Activated T-helper 1 cell treated with Interleukin-2 at 50 U/mL for 16 hours (primary cell): ENCODE data around the gene FBLN5.
"Not testable (repeated sequence)": the region's sequence is repeated elsewhere in the genome, so short reads cannot be mapped to it uniquely, and the experiment has no call there.

Source experiments
- DNase-seq: peaks from one replicate; pipeline ENCODE4 v3.0.0-alpha.2; 2020; ENCODE audit warnings: low read depth

The FBLN5 gene

DNA sequence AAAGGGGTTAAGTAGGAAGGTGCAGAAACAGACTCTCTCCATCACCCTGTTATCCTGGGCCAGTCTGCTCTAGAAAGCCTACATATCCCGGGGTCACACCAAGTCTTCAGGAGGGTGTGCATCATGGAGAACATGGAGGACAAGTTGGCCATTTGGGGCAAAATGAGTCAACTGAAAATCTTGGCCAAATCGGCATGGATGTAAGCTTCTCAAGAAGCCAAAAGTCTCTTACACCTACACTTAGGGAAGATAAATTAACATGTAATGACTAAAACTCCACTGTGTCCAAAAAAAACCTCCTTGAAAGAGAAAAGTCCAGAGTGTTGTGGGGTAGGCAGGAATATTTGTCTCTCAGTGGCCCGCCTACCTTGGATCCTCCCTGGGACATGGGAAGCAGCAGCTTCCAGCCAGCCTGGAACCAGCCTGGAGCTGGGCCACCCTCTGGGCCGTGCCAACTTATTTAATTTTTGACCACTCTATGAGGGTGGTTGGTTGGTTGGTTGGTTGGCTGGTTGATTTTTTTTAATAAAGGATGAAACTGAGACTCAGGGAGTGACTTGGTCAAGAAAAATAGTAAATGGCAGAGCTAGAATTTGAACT, 62.3 kb downstream of the FBLN5 start:
- no peak for DNase-seq

DNA sequence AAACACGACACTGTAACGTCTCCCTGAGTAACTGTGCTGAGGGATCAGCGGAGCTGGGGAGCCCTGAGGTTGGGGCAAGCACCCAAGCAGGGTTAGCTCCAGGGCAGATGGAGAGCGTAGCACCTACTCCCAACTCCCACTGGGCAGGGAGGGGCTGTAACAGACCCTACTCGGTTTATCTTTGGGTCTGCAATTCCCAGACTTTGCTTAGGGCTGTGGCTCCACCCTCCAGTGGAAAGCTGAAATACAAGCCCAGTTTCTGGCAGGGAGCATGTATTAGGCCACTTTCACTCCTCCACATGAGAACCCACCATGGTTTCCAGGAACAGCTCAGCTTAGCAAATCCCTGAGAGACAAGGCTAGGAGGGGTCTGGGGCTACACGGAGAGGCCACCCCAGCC, 62.8 kb downstream of the FBLN5 start:
- DNase-seq, result no peak

DNA sequence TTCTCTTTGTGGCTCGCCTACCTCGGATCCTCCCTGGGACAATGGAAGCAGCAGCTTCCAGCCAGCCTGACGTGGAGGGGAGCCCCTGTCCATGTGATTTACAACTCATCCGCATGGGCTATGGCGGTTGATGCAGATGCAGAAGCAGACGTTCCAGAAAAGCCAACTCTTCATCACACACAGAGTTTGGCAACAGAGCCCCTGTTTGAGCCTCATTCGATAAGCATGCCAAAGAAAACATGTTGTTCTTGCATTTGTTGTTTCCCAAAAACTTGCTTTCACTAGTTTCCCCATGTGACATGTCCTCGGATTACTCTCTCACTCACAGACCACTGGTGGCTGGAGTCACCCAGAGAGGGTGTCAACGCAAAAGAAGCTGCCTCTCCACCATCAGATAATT, 63.7 kb downstream of the FBLN5 start:
- no peak for DNase-seq

DNA sequence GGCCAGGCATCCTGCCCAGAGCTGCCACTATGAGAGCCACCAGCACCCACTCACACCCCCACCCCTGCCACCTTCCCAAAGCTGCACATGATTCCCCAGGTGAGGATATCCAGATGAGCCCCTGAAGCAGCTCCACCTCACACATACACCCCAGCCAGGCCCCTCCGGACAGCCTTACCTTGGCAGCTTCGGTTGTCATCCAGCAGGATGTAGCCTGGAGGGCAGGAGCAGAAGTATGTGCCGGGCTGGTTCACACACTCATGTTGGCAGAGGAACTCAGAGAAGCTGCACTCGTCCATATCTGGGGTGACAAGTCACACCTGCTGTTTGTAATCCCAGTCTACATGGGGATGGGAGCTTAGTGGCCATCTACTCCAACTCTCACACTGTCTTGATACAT, 64.7 kb downstream of the FBLN5 start:
- DNase-seq, result no peak

DNA sequence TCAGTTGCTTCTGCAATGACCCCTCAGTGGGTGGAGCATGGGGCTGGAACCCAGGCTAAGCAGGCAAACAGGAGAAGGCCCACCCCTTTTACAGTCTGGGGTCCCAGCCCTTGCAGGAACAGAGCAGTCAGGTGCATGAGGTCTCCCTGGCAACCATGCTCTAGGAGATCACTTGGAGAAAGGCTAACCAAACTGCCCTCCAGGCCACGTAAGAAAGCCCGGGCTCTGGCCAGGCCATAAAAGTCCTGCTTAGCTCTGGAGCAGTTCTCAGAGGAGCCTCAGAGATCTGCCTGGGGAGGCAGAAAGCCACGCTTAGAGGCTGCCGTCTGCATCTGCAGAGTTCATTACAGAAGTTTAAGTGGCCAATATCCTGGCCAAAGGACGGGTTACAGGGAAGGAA, 65.1 kb downstream of the FBLN5 start:
- DNase-seq, result no peak

DNA sequence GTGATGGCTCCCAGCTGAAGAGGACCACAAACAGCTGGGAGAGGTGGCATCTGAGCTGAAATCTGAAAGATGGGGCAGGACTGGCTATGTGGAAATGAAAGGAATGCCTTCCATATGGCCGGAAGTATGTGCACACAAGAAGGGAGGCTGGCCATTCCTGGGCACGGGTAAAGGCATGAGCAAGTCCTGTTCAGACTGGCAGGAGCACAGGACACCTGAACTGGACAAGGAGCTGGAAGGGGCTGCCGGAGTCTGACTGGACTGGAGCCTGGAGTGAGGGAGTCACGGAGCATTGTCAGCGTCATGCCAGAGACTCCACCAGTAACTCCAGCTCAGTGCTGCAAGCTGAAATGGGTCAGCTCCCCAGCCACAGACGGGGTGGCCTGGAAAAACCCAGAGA, 68.3 kb downstream of the FBLN5 start:
- DNase-seq, result no peak

DNA sequence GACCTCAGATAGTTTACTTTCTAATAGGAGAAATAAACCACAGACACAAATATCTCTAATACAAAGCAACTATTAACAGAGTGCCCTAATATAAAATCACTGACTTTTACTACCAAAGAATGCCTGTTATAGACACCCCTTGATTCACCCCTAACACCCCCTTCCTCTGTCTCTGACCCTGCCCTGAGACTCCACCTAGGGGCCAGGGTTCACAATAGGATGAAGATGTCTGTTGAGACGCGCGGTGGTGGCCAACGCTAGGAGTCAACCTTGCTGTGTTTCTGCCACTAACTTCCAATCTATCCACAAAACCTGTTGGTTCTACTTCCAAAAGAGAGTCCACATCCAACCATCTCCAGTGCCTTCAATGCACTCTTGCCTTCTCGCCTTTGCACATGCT, 69.2 kb downstream of the FBLN5 start:
- no peak for DNase-seq

DNA sequence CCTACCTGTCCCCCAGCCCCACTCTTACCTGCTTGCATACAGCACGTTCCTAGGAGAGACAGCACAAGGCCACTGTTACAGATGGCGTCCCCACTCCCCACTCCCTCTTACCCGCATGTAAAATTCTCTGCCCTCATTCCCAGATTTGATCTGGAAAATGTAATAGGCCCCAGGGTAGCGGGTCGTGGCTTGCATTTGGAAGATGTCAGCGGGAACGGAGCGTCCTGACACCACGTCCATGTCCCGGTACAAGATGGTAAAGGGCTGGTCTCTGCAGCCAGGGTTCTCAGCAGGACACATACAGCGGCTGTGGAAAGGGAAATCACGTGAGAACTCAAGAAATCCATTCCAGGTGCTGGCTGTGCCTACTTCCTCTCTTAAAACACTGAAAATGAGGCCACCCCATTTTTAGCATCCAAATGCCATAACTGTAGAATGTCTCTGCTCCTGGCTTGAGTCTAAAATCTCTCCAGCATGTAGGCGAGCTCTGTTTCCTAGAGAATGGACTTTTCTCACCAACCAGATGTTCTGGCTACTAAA, 70.0 kb downstream of the FBLN5 start:
- no peak for DNase-seq

DNA sequence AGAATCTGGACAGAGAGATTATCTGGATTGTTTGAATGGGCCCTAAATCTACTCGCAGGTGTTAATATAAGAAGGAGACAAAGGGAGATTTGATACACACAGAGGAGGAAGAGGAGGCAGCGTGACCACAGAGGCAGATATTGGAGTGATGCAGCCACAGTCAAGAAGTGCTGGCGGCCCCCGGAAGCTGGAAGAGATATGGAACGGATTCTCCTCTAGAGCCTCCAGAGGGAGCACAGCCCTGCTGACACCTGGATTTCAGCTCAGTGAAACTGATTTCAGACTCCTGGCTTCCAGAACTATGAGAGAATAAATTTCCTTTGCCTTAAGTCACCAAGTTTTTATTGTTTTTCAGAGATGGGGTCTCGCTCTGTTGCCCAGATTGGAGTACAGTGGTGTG, 71.0 kb downstream of the FBLN5 start:
- no peak for DNase-seq

DNA sequence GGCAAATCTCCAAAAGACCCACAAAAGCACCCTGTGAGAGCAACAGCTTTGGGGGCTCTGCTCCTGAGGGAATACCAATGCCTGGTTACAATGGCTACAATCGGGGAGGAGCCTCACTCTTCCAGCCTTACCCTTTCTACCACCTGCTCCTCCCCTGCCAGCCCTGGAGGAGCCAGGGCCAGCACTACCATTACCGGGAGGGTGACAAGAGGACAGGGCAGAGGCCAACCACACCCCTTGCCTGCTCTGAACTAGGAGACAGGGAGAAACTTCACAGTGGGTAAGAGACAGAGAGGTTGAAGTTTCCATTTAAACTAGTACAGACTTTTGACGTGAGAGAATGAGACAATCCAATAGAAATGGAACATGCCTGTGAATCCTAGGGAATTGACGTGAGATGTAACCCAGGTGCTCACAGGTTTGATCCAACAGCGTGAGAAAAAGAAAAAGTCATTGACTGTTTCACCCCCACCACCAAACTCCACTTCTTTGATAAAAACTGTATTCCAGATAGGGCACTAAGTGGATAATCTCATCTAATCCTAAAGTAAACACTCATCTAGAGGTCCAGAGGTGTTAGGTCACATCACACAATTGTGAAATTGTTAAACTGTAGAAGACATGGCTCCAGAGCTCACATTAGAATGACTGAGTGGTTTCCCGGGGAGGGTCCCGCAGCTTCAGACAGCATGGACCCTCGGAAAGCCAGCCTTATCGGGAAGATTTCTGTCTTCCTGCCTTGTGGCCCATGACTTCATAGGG, 71.8 kb downstream of the FBLN5 start:
- no peak for DNase-seq

DNA sequence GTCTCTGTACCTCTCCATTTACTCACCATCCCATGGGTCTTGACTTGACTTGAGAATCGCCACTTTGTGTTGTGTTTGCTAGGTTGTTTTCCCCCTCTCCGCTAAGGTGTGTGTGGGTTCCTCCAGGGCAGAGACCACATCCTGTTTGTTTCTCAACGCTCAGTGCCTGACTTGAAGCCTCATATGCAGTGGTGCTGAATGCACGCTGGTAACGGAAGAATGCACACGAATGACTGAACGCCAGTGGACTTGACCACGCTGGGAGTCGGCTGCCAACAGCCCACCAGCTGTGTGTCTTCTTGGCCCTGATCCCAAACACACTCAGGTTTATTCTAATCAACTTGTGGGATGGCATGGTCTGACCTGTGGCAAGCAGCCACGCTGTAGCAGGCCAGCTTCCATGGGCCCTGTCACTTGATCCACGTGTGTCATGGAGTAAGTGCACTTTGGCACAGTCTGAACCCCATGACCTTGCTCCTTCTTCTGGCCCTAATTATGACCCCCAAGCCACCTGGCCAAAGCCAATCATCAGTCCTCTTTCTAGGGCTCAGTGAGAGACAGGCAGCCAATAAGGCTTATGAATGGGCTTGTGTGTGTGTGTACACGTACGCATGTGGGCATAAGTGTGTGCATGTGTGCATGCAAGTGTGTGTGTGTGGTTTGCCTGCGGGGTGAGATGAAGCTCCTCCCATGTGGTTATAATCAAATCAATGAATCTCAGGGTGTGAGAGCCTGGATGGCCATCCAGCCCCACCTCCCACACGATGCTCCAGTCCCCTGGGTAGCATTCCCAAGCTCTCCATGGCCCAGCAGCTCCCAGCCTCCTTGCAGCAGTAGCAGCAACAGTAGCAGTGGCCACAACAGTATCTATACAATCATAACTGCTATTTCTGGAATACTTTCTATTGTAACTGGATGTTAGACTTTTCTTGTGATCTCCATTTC, 73.8 kb downstream of the FBLN5 start:
- peak; percentile 69 for DNase-seq

DNA sequence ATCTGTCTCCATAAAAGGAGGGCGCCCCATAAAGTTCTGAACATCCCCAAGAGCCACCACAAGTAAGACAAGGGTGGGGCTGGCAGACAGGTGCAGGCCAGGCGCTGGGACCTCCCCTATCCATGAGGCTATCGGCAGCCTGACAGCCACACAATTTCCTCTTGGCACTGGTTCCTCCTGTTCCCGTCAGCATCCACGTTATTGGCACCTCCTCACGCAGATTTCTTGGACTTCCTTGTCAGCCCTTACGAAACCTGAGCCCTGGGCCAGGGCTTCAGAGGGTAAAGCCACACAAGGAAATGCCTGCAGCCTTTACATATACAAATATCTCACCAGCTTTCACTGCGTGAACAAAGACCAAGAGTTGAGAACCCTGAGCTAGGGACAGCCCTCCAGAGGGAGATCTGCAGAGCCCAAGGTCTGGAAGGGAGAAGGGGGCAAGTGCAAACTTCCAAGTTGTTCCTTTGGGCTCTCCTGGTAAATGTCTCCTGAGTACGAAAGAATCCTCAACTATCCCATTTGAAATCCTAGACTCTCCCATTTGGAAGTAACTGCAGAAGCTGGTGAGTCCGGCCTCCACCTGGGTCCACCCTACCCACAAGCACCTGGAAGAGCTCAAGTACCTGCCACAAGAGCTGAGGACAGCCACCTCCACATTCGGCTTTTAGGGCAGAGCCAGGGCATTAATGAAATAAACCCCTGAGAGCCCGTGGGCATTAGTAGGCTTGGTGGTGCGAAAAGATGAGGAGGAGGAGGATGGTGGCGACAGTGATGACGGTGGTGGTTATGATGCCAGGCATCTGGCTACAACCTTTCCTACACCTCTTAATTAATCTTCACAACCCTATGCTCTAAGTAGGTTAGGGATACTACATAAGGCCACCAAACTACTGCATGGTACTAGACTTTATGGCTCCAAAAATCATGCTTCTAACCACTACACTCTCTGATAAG, 74.7 kb downstream of the FBLN5 start:
- DNase-seq, result peak; percentile 52

DNA sequence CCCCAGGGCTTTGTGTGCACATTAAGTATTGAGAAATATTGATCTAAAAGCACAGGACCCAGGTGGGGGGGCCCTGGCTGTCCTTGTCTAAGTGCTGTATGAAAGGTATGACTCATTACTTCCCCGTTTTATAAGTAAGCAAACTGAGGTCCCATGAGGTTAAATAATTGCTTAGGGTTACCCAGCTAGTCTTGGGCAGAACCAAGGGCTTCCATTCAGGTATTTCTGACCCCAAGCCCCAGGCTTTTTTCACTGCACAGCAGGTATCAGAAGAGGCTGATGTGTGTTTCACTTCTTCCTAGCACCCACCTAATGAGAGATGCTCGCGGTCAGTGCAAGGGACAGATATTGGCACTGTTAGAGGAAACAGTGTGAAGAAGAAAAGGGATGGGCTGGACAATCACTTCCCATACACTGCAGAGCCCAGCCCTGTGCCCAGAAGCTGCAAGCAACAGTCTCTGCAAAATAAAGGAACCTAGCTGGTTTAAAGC, 75.4 kb downstream of the FBLN5 start:
- no peak for DNase-seq

DNA sequence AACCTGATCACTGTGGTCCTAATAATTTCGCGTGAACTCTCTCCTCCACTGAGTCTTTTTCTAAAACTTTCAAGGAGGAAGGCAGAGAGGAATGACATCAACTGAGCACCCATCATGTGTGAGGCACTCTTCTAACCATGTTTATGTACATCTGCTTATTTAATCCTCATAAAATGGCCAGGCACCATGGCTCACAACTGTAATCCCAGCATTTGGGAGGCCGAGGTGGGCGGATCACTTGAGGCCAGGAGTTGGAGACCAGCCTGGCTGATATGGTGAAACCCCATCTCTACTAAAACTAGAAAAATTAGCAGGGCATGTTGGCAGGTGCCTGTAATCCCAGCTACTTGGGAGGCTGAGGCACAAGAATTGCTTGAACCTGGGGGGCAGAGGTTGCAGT, 76.1 kb downstream of the FBLN5 start:
- not testable (repeated sequence) for DNase-seq

DNA sequence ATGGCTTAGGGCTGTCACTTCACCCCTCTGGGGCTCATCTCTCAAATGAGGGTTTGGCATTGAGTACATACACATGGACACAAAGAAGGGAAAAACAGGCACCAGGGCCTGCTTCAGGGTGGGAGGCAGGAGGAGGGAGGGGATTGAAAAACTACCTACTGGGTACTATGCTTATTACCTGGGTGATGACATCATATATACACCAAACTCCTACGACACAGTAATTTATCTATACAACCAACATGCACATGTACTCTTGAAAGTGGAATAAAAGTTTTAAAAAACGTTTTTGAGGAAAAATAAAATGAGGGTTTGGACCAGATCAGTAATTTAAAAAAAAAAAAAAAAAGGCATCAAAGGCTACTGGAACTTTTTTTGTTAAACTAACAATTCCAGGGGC, 76.6 kb downstream of the FBLN5 start:
- DNase-seq, result no peak

DNA sequence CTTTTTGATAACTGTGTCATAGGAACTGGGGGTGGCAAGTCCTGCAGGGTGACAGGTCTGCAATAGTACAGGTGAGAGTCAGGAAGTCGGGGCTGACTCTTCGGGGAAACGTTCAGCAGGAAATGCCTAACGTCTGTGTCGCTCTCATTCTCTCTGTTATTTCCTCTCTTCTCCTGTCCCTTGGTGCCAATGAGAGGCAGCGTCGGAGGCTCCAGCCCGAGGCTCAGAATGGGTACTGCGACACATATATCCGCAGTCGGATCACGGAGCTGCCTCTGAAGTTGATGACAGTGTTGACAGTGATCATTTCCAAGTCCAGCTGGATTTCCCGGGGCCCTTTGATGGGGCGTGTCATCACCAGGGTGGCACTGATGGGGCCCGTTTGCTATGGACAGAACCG, 77.5 kb downstream of the FBLN5 start:
- DNase-seq, result peak; percentile 68

DNA sequence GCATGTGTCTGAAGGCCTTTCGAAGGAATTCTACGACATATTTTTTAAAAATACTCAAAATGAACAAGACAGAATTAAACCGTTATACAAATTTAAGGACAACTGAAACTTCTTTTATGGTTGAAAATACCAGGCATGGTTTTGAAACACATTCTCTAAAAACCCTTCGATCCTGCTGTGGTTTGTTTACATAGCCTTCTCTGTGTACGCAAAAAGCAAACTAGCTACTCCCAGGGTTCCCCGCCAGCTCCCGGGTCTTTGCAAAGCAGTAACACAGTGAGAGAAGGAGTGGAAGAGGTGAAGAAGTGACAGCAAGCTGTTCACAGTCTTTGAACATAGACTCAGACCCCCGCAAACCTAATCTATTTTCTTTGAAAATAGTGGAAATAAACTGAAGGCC, 77.9 kb downstream of the FBLN5 start:
- DNase-seq, result no peak

DNA sequence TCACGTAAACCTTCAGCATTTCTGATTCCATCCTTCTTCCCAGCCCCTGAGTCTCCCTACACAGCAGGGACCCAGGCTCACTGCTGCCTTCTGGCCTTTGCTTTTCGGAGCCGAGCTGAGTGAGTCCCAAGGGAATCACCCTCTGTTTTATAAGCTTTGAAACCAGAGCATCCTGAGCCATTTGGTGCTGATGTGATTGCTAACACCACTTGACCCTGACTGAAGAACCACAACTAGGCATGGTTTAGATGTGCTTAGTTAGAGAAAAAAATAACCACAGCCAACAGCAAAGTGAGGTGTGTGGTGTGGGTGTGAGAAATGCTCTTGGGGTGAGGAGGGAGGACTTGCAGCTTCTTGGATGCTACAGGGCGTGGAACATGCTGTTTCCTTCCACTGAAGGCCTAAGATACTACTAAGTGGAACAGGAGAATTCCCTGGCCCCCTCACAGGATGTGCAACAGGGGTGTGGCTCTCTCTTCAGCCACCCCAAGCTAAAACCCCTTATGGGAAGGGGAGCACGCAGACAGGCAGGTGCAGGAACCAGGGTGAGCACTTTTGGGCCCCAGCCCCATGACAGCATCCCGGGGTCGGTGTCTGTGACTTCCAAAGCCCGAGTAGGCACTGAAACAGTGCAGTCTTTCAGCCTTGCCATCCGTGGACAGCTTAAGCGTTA, 80.0 kb downstream of the FBLN5 start, which contains the start of gene TC2N:
TSS of gene TC2N (minus strand) at position 221 of the 673 bp plus-strand sequence. CDS start 53,767 bp downstream, outside the sequence.
- peak; percentile 38 for DNase-seq

DNA sequence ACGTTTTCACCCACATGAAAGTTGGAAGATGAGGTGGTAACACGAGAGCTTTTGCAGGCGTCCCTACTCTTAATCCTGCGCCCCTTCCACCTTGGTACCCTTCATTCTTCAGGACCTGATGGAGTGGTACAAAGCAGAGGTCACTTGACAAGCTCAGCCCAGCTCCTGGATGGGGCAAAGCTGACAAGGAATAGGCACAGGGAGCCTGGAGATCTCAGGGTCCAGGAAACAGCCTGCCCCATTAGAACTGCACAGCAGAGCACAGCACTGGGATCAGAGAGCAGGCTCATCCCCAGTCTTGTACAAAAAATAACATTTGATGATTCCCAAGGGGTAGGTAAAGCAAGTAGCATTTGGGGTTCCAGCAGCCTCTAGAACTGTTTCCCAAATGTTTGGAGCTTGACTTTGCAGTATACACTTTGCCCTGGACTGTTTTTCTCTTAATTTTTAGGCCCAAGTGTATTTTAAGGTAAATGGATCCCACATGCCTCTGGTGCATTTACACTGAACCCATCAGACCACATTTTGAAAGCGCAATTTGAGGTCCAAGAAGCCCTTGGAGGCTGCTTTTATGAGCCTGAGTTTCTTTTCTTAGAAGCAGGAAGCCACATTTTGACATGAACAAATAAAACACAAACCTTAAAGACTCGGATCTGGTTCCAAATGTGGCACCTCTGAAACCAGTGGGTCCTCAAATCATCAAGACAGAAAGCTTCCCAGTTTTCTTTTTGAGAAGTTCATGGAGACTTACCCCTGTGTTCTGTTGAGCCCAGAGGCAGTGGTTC, 80.8 kb downstream of the FBLN5 start:
- no peak for DNase-seq

DNA sequence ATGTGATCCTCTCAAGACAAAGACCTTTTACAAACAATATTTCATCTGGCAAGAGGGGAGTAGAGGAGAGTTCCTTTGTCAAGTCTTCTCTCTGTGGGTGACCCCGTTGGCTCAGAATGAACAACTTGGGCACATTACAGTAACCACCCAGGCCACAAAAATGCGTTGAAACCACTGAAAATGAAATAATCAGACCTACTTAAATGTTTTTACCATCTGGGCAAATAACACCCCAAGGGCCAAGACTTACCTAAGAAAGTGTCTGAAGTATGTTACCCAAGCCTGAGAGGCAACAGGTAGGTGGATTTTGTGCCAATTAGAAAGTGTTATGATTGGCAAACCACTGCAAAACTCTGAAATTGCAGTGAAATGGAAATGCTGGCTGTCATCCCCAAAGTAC, 81.4 kb downstream of the FBLN5 start:
- no peak for DNase-seq
